A549 (cell line): ENCODE measurements around the gene LAPTM5. TPM values are rescaled to one million over a fixed set of nuclear protein-coding genes. Genes with fewer than 3 reads are reported as not detected.

Experiments used
- ATAC-seq, 2 experiments: fragments of 200-7000 bp in 1 of 2; fragments of >200 bp in 1 of 2; cut with Nextera tagmentation in 1 of 2; cut with Tn5 transposase in 1 of 2; 3 replicates each; pipeline versions ENCODE4 v1.8.0 to v1.9.1; 2018 to 2020; ENCODE audit warnings: mild to moderate bottlenecking in 1 of 2, moderate library complexity in 1 of 2
- CTCF ChIA-PET: fragments of 300-600 bp; sonication (Branson Sonifier 250); formaldehyde crosslinking; extraction: SDS; loops from one replicate; lab custom pipeline; 2021; ENCODE audit warnings: antibody characterized with exemption, inconsistent platforms; lab: Yijun Ruan, JAX
- POLR2A ChIA-PET: fragments of 350-600 bp; formaldehyde crosslinking; extraction: SDS; loops from one replicate; lab custom pipeline; 2021; ENCODE audit warnings: antibody characterized with exemption, inconsistent platforms; lab: Yijun Ruan, JAX
- DNase-seq, 2 experiments: peaks; one replicate each; pipeline versions ENCODE4 v3.0.0 to v3.0.0-alpha.2; 2011 to 2016; ENCODE audit warnings: low read depth in 1 of 2, low spot score in 1 of 2
- FAIRE-seq: peaks from 2 replicates; lab custom pipeline; 2011; peaks lifted over from hg19 to GRCh38; lab: Jason Lieb, UNC
- H3K27ac ChIP-seq, 2 experiments: fragments of >200 bp; sonication (Bioruptor Twin); formaldehyde crosslinking; 3 replicates each; pipeline ENCODE4 v1.5.1; 2016 to 2017
- H3K4me1 ChIP-seq: fragments of >200 bp; sonication (Bioruptor Twin); formaldehyde crosslinking; 3 replicates; pipeline ENCODE4 v1.6.1; 2016
- H3K4me2 ChIP-seq: fragments of >200 bp; sonication (Bioruptor Twin); formaldehyde crosslinking; 3 replicates; pipeline ENCODE4 v1.6.1; 2016
- H3K4me3 ChIP-seq: fragments of >200 bp; sonication (Bioruptor Twin); formaldehyde crosslinking; 3 replicates; pipeline ENCODE4 v1.5.1; 2016
- H3K9me3 ChIP-seq: fragments of >200 bp; sonication (Bioruptor Twin); formaldehyde crosslinking; 3 replicates; pipeline ENCODE4 v1.6.1; 2016
- BCL3 ChIP-seq: fragments of >200 bp; sonication (Bioruptor Twin); formaldehyde crosslinking; IDR thresholded peaks from 3 replicates; pipeline ENCODE4 v1.6.1; 2016
- BHLHE40 ChIP-seq: IDR thresholded peaks from 2 replicates; pipeline ENCODE4 v1.6.1; 2012; ENCODE audit warnings: low read depth, low read length, inconsistent platforms
- CBX8 ChIP-seq: fragments of 200-600 bp; sonication (generic); IDR thresholded peaks from 2 replicates; pipeline ENCODE4 v1.6.1; 2016
- CHD2 ChIP-seq: fragments of 150-350 bp; IDR thresholded peaks from 2 replicates; pipeline ENCODE4 v1.6.1; 2014; ENCODE audit warnings: low read length; ENCODE audit not compliant: partially characterized antibody
- EP300 ChIP-seq, 2 experiments: fragments of >200 bp; sonication (Bioruptor Twin); formaldehyde crosslinking; IDR thresholded peaks; 2 replicates in 1 of 2; 3 replicates in 1 of 2; pipeline ENCODE4 v1.6.1; 2016 to 2017
- HES2 ChIP-seq: fragments of >200 bp; sonication (Bioruptor Twin); formaldehyde crosslinking; IDR thresholded peaks from 2 replicates; pipeline ENCODE4 v1.6.1; 2016
- HOXB13 ChIP-seq: fragments of 250-450 bp; sonication (Bioruptor Pico); IDR thresholded peaks from 2 replicates; pipeline ENCODE4 v1.5.0; 2020; ENCODE audit warnings: low read depth, mild to moderate bottlenecking, moderate library complexity
- HOXB5 ChIP-seq: fragments of 250-450 bp; sonication (Bioruptor Pico); IDR thresholded peaks from 2 replicates; pipeline ENCODE4 v1.5.0; 2020; ENCODE audit warnings: mild to moderate bottlenecking, moderate library complexity
- JUN ChIP-seq, 2 experiments: fragments of >200 bp; sonication (Bioruptor Twin); formaldehyde crosslinking; IDR thresholded peaks; 2 replicates in 1 of 2; 3 replicates in 1 of 2; pipeline ENCODE4 v1.6.1; 2016 to 2017
- JUNB ChIP-seq: fragments of >200 bp; sonication (Bioruptor Twin); formaldehyde crosslinking; IDR thresholded peaks from 2 replicates; pipeline ENCODE4 v1.6.1; 2016
- KDM1A ChIP-seq: fragments of 200-600 bp; sonication (generic); IDR thresholded peaks from 2 replicates; pipeline ENCODE4 v1.6.1; 2016; ENCODE audit warnings: low read depth, mild to moderate bottlenecking
- KDM5A ChIP-seq: fragments of 200-600 bp; sonication (generic); IDR thresholded peaks from 2 replicates; pipeline ENCODE4 v1.6.1; 2016; ENCODE audit warnings: antibody characterized with exemption, mild to moderate bottlenecking
- MYC ChIP-seq: IDR thresholded peaks from 2 replicates; pipeline ENCODE4 v1.6.1; 2012; ENCODE audit warnings: mild to moderate bottlenecking, inconsistent platforms, low read length, improper control_type of control experiment, borderline replicate concordance
- NFE2L2 ChIP-seq: fragments of 150-350 bp; conservative IDR thresholded peaks from 2 replicates; pipeline ENCODE4 v1.6.1; 2014; ENCODE audit warnings: low read length
- PHF8 ChIP-seq: fragments of 200-600 bp; sonication (generic); IDR thresholded peaks from 2 replicates; pipeline ENCODE4 v1.6.1; 2016; ENCODE audit warnings: low read depth, mild to moderate bottlenecking, antibody characterized with exemption, moderate library complexity, borderline replicate concordance
- RFX5 ChIP-seq: fragments of 450-650 bp; IDR thresholded peaks from 2 replicates; pipeline ENCODE4 v1.7.1; 2014; ENCODE audit warnings: antibody characterized with exemption, mild to moderate bottlenecking, moderate library complexity
- TFCP2L1 ChIP-seq: fragments of 250-450 bp; sonication (Bioruptor Pico); IDR thresholded peaks from 2 replicates; pipeline ENCODE4 v1.5.0; 2021; ENCODE audit warnings: mild to moderate bottlenecking
- ZC3H11A ChIP-seq: fragments of 450-650 bp; IDR thresholded peaks from 2 replicates; pipeline ENCODE4 v1.6.1; 2014; ENCODE audit warnings: antibody characterized with exemption, mild to moderate bottlenecking
- ZNF302 ChIP-seq: fragments of 250-450 bp; sonication (Bioruptor Pico); IDR thresholded peaks from 2 replicates; pipeline ENCODE4 v1.9.0; 2021; ENCODE audit warnings: inconsistent platforms, mild to moderate bottlenecking, moderate library complexity
- ZSCAN20 ChIP-seq: fragments of 250-450 bp; sonication (Bioruptor Pico); IDR thresholded peaks from 2 replicates; pipeline ENCODE4 v1.8.0; 2022; ENCODE audit warnings: mild to moderate bottlenecking, moderate library complexity
- WGBS: methylation state at CpG from one replicate; pipeline ENCODE4 v1.1.6; 2017; ENCODE audit errors: missing lambda C conversion rate; 5-methylcytosine and 5-hydroxymethylcytosine counted together
- polyA plus RNA-seq, 4 experiments: library from polyadenylated mRNA; depleted of rRNA in 3 of 4; stranded (reverse); fragments of >200 nt; fragmentation: RNase III in 1 of 4; extraction: RNeasy Plus Mini Kit Qiagen cat#74134 plus additional on column Dnase treatment in 1 of 4; gene quantifications; 2 replicates in 3 of 4; 3 replicates in 1 of 4; pipeline ENCODE4 v1.2.3, GENCODE V29; 2011 to 2017
- TF ChIP-seq, protein P1 (sequence below): fragments of 250-450 bp; sonication (Bioruptor Pico); IDR thresholded peaks from 2 replicates; pipeline ENCODE4 v1.5.0; 2020; ENCODE audit warnings: low read depth, mild to moderate bottlenecking, moderate library complexity
- TF ChIP-seq, protein P2 (sequence below): IDR thresholded peaks from 2 replicates; pipeline ENCODE4 v1.6.1; 2012
- TF ChIP-seq, protein P3 (sequence below): fragments of 150-350 bp; IDR thresholded peaks from 2 replicates; pipeline ENCODE4 v1.6.1; 2014; ENCODE audit warnings: low read depth, mild to moderate bottlenecking, low read length
- TF ChIP-seq, protein P4 (sequence below): fragments of 200-600 bp; sonication (generic); IDR thresholded peaks from 2 replicates; pipeline ENCODE4 v1.6.1; 2016; ENCODE audit warnings: antibody characterized with exemption, mild to moderate bottlenecking, moderate library complexity

Gene LAPTM5
- polyA plus RNA-seq, 2 of the 4 experiments (the other 2 are of a cell fraction) = 0.06 to 0.22 TPM

GRCh38 chr1:30694280-30695175 is 63.0 kb downstream of the LAPTM5 start:
- Histone ChIP-seq H3K4me1 (no peaks in the 10 kb centered on the region), H3K27ac (no peak overlapping the region), H3K4me3 (no peak overlapping the region), H3K9me3 (no peaks in the 10 kb centered on the region), H3K4me2 (no peak overlapping the region)
- CTCF ChIA-PET = no interaction called here
- TF ChIP-seq BHLHE40 = no peak
- TF ChIP-seq, protein P1, sequence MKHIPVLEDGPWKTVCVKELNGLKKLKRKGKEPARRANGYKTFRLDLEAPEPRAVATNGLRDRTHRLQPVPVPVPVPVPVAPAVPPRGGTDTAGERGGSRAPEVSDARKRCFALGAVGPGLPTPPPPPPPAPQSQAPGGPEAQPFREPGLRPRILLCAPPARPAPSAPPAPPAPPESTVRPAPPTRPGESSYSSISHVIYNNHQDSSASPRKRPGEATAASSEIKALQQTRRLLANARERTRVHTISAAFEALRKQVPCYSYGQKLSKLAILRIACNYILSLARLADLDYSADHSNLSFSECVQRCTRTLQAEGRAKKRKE (CRISPR knock-in tag) = no peak
- no peak for TF ChIP-seq JUN (IDR thresholded peaks at IDR 0.05)
- no peak for TF ChIP-seq MYC
- TF ChIP-seq EP300 (IDR thresholded peaks at IDR 0.05) = no peak
- TF ChIP-seq PHF8 = no peak
- no peak for TF ChIP-seq NFE2L2
- no peak for TF ChIP-seq KDM1A
- no peak for TF ChIP-seq TFCP2L1 (CRISPR knock-in tag)
- no peak for TF ChIP-seq BCL3
- TF ChIP-seq, protein P2, sequence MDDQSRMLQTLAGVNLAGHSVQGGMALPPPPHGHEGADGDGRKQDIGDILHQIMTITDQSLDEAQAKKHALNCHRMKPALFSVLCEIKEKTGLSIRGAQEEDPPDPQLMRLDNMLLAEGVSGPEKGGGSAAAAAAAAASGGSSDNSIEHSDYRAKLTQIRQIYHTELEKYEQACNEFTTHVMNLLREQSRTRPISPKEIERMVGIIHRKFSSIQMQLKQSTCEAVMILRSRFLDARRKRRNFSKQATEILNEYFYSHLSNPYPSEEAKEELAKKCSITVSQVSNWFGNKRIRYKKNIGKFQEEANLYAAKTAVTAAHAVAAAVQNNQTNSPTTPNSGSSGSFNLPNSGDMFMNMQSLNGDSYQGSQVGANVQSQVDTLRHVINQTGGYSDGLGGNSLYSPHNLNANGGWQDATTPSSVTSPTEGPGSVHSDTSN = no peak
- TF ChIP-seq JUNB = no peak
- TF ChIP-seq RFX5 = no peak
- no peak for TF ChIP-seq HOXB5
- no peak for TF ChIP-seq ZC3H11A
- TF ChIP-seq HES2 = no peak
- ATAC-seq (no peak), DNase-seq (no peak), FAIRE-seq (no peak)
- WGBS = 39% methylated on average over 5 of the region's 8 CpGs
- POLR2A ChIA-PET = no interaction called here

GRCh38 chr1:30693822-30694221 is 63.8 kb downstream of the LAPTM5 start:
- Histone ChIP-seq H3K4me1 (no peaks in the 10 kb centered on the region), H3K4me3 (no peak overlapping the region), H3K4me2 (no peak overlapping the region), H3K9me3 (no peaks in the 10 kb centered on the region), H3K27ac (no peak overlapping the region)
- 75% methylated on average over 5 of the region's 5 CpGs for WGBS
- TF ChIP-seq CHD2 (no peak), KDM5A (no peak), HOXB13 (no peak), RFX5 (no peak), ZSCAN20 (CRISPR knock-in tag) (no peak), JUNB (no peak), CBX8 (no peak), HOXB5 (no peak)
- DNase-seq (no peak), ATAC-seq (no peak), FAIRE-seq (no peak)
- ChIA-PET POLR2A (no interaction called here), CTCF (no interaction called here)

- FAIRE-seq = no peak
- CTCF ChIA-PET = interaction anchor here (2.0 kb wide), 1 partner anchor 15 kb away, joined by 6 read pairs; no protein-coding TSS in a partner anchor
- WGBS = 30% methylated on average over 3 of the region's 3 CpGs
- TF ChIP-seq BHLHE40 = no peak
- TF ChIP-seq ZNF302 = no peak
- TF ChIP-seq BCL3 = no peak
- TF ChIP-seq, protein P3, sequence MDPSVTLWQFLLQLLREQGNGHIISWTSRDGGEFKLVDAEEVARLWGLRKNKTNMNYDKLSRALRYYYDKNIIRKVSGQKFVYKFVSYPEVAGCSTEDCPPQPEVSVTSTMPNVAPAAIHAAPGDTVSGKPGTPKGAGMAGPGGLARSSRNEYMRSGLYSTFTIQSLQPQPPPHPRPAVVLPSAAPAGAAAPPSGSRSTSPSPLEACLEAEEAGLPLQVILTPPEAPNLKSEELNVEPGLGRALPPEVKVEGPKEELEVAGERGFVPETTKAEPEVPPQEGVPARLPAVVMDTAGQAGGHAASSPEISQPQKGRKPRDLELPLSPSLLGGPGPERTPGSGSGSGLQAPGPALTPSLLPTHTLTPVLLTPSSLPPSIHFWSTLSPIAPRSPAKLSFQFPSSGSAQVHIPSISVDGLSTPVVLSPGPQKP = no peak
- TF ChIP-seq, protein P4, sequence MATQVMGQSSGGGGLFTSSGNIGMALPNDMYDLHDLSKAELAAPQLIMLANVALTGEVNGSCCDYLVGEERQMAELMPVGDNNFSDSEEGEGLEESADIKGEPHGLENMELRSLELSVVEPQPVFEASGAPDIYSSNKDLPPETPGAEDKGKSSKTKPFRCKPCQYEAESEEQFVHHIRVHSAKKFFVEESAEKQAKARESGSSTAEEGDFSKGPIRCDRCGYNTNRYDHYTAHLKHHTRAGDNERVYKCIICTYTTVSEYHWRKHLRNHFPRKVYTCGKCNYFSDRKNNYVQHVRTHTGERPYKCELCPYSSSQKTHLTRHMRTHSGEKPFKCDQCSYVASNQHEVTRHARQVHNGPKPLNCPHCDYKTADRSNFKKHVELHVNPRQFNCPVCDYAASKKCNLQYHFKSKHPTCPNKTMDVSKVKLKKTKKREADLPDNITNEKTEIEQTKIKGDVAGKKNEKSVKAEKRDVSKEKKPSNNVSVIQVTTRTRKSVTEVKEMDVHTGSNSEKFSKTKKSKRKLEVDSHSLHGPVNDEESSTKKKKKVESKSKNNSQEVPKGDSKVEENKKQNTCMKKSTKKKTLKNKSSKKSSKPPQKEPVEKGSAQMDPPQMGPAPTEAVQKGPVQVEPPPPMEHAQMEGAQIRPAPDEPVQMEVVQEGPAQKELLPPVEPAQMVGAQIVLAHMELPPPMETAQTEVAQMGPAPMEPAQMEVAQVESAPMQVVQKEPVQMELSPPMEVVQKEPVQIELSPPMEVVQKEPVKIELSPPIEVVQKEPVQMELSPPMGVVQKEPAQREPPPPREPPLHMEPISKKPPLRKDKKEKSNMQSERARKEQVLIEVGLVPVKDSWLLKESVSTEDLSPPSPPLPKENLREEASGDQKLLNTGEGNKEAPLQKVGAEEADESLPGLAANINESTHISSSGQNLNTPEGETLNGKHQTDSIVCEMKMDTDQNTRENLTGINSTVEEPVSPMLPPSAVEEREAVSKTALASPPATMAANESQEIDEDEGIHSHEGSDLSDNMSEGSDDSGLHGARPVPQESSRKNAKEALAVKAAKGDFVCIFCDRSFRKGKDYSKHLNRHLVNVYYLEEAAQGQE = no peak
- no peak for TF ChIP-seq JUN (IDR thresholded peaks at IDR 0.05)
These were observed 64.2 kb downstream of the LAPTM5 start for GRCh38 chr1:30693366-30693765.

More at GRCh38 chr1:30693366-30693765, 64.2 kb downstream of the LAPTM5 start:
- Histone ChIP-seq H3K4me3 (no peak overlapping the region), H3K27ac (no peak overlapping the region), H3K4me2 (no peak overlapping the region), H3K4me1 (no peaks in the 10 kb centered on the region), H3K9me3 (no peaks in the 10 kb centered on the region)
- DNase-seq = no peak
- no peak for ATAC-seq
- POLR2A ChIA-PET = no interaction called here
